Body of pancreas (tissue), 4 donors: ENCODE measurements around the gene ZFYVE21.

Source experiments
- POLR2A ChIP-seq, 3 donors: fragments of 450-650 bp; IDR thresholded peaks; one replicate each; pipeline ENCODE4 v1.6.1; 2016; ENCODE audit warnings: antibody characterized with exemption in 3 of 3, mild to moderate bottlenecking in 2 of 3
- TF ChIP-seq, protein P1 (sequence below), 7 experiments: fragments of 450-650 bp in 4 of 7; fragments of 200-600 bp in 3 of 7; sonication (generic) in 3 of 7; IDR thresholded peaks; one replicate each; pipeline ENCODE4 v1.5.1; 2016 to 2019; ENCODE audit warnings: antibody characterized with exemption in 7 of 7

DNA sequence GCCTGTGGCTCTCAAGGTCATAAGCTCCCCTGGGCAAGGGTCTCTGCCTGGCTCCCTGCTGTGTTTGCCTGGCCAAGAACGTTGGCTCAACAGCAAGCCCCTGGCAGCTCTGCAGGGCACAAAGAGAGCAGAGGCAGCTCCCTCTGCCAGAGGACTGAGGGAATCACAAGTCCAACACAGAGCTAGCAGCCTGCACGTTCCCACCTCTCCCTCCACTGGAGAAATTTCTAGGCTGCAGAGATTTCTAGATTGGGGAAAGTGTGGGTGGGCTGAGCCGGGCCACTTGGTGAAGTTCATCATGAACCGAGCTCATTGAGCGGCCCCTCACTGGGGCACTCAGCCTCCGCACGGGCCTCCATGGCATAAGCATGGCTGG lies 19.8 kb downstream of the ZFYVE21 start:
- TF ChIP-seq, protein P1, sequence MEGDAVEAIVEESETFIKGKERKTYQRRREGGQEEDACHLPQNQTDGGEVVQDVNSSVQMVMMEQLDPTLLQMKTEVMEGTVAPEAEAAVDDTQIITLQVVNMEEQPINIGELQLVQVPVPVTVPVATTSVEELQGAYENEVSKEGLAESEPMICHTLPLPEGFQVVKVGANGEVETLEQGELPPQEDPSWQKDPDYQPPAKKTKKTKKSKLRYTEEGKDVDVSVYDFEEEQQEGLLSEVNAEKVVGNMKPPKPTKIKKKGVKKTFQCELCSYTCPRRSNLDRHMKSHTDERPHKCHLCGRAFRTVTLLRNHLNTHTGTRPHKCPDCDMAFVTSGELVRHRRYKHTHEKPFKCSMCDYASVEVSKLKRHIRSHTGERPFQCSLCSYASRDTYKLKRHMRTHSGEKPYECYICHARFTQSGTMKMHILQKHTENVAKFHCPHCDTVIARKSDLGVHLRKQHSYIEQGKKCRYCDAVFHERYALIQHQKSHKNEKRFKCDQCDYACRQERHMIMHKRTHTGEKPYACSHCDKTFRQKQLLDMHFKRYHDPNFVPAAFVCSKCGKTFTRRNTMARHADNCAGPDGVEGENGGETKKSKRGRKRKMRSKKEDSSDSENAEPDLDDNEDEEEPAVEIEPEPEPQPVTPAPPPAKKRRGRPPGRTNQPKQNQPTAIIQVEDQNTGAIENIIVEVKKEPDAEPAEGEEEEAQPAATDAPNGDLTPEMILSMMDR (IDR thresholded peaks at IDR 0.05): no peak
- no peak for TF ChIP-seq POLR2A (IDR thresholded peaks at IDR 0.05)
